ENCODE data around the gene KRTAP16-1. TPM values are rescaled to one million over a fixed set of nuclear protein-coding genes. Genes with fewer than 3 reads are reported as not detected.
"Not testable (repeated sequence)": the region's sequence is repeated elsewhere in the genome, so short reads cannot be mapped to it uniquely, and the experiment has no call there.

KRTAP16-1 gene
- total RNA-seq, 1 donor from 2014 or later, result not detected

- Mint-ChIP-seq H3K4me1 (ENCODE audit: unreplicated experiment) (no peaks in the 10 kb centered on the region), H3K9me3 (ENCODE audit: unreplicated experiment) (peaks cover 3% of the 10 kb centered on the region), H3K27ac (ENCODE audit: unreplicated experiment) (no peak overlapping the region), H3K27me3 (ENCODE audit: unreplicated experiment) (no peaks in the 10 kb centered on the region), H3K36me3 (ENCODE audit: low read depth, unreplicated experiment) (peaks cover 4% of the 10 kb centered on the region), H3K4me3 (ENCODE audit: unreplicated experiment) (no peak overlapping the region)
- TF ChIP-seq CTCF (IDR thresholded peaks at IDR 0.05; ENCODE audit: unreplicated experiment), result no peak
- no peak for DNase-seq (ENCODE audit: low spot score)
These were observed 39.0 kb upstream of the KRTAP16-1 start for GRCh38 chr17:41347869-41348760.

DNA sequence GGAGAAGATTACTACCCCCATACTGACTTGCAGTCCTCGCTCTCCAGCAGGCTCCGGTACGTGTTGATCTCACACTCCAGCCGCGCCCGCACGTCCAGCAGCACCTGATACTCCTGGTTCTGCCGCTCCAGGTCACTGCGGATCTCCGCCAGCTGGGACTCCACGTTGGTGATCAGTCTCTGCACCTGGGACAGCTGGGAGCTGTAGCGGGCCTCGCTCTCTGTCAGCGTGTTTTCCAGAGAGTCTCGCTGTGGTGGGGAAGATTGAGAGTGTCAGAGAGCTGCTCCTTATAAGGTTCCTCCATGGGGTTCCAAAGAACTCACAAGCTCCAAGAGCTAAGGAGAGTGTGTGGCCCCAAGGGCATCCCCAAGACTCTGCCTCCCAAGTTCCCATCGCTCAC, 37.3 kb upstream of the KRTAP16-1 start:
- H3K27ac Mint-ChIP-seq (ENCODE audit: unreplicated experiment); H3K27me3 Mint-ChIP-seq (ENCODE audit: unreplicated experiment); H3K9me3 Mint-ChIP-seq (ENCODE audit: unreplicated experiment); H3K4me3 Mint-ChIP-seq (ENCODE audit: unreplicated experiment); H3K36me3 Mint-ChIP-seq (ENCODE audit: low read depth, unreplicated experiment); DNase-seq (ENCODE audit: low spot score); H3K4me1 Mint-ChIP-seq (ENCODE audit: unreplicated experiment): not testable (repeated sequence)

DNA sequence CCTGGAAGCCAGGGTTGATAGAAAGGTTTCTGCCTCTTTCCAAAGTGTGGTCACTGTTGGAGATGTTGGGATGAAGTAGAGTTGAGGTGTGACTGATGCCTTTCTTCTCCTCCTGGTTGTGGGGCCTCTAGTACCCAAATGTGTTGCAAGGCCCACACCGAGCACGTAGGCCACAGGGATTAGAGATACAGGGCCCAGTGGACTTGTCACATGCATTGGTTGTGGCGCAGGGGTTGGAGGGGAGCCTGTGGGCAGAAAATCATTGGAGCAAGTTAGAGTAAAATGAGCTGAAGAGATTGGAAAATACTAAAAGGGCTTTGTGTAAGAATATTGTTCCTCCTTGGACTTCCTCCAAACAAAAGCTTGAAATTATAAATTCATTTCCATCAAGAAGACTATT, 36.9 kb upstream of the KRTAP16-1 start:
- no peaks in the 10 kb centered on the region for H3K4me1 Mint-ChIP-seq (ENCODE audit: unreplicated experiment)
- no peak for TF ChIP-seq CTCF (IDR thresholded peaks at IDR 0.05; ENCODE audit: unreplicated experiment)
- H3K27me3 Mint-ChIP-seq (ENCODE audit: unreplicated experiment), result no peaks in the 10 kb centered on the region
- no peak overlapping the region for H3K4me3 Mint-ChIP-seq (ENCODE audit: unreplicated experiment)
- H3K36me3 Mint-ChIP-seq (ENCODE audit: low read depth, unreplicated experiment), result peaks cover 7% of the 10 kb centered on the region
- DNase-seq (ENCODE audit: low spot score), result no peak
- H3K27ac Mint-ChIP-seq (ENCODE audit: unreplicated experiment), result no peak overlapping the region
- H3K9me3 Mint-ChIP-seq (ENCODE audit: unreplicated experiment), result peaks cover 6% of the 10 kb centered on the region

GRCh38 chr17:41343029-41343428, 33.9 kb upstream of the KRTAP16-1 start:
- H3K4me1 Mint-ChIP-seq (ENCODE audit: unreplicated experiment), result peaks cover 5% of the 10 kb centered on the region
- peaks cover 6% of the 10 kb centered on the region for H3K9me3 Mint-ChIP-seq (ENCODE audit: unreplicated experiment)
- no peaks in the 10 kb centered on the region for H3K27me3 Mint-ChIP-seq (ENCODE audit: unreplicated experiment)
- H3K36me3 Mint-ChIP-seq (ENCODE audit: low read depth, unreplicated experiment), result peaks cover 7% of the 10 kb centered on the region
- H3K27ac Mint-ChIP-seq (ENCODE audit: unreplicated experiment), result no peak overlapping the region
- no peak overlapping the region for H3K4me3 Mint-ChIP-seq (ENCODE audit: unreplicated experiment)
- no peak for DNase-seq (ENCODE audit: low spot score)
- no peak for TF ChIP-seq CTCF (IDR thresholded peaks at IDR 0.05; ENCODE audit: unreplicated experiment)

- DNase-seq (ENCODE audit: low spot score), result no peak
- Mint-ChIP-seq H3K4me1 (ENCODE audit: unreplicated experiment) (peaks cover 5% of the 10 kb centered on the region), H3K9me3 (ENCODE audit: unreplicated experiment) (peaks cover 6% of the 10 kb centered on the region), H3K27ac (ENCODE audit: unreplicated experiment) (no peak overlapping the region), H3K27me3 (ENCODE audit: unreplicated experiment) (no peaks in the 10 kb centered on the region), H3K36me3 (ENCODE audit: low read depth, unreplicated experiment) (peaks cover 7% of the 10 kb centered on the region), H3K4me3 (ENCODE audit: unreplicated experiment) (no peak overlapping the region)
- no peak for TF ChIP-seq CTCF (IDR thresholded peaks at IDR 0.05; ENCODE audit: unreplicated experiment)
These were observed 32.1 kb upstream of the KRTAP16-1 start for GRCh38 chr17:41340934-41341861.

Data from endothelial cell (in vitro differentiated cells).